ENCODE measurements around the gene PLK1. TPM values are rescaled to one million over a fixed set of nuclear protein-coding genes. Genes with fewer than 3 reads are reported as not detected.

Gene PLK1
- total RNA-seq, 2 donors from 2014 or later: 76.7 to 118 TPM

GRCh38 chr16:23701045-23701444, 22.4 kb downstream of the PLK1 start:
- TF ChIP-seq CTCF (conservative IDR thresholded peaks at IDR 0.05): no peak
- Mint-ChIP-seq H3K4me1 (peaks cover 5% of the 10 kb centered on the region), H3K4me3 (no peak overlapping the region), H3K27me3 (ENCODE audit: insufficient read depth) (peaks cover 10% of the 10 kb centered on the region), H3K9me3 (peaks cover 9% of the 10 kb centered on the region), H3K36me3 (ENCODE audit: low read depth) (no peaks in the 10 kb centered on the region), H3K27ac (no peak overlapping the region)
- 72 to 79% methylated on average over 6 to 8 of the region's 8 CpGs for WGBS, 2 experiments (ENCODE audit: insufficient coverage in 1 of 2, insufficient read length in 1 of 2)
- Histone ChIP-seq H3K4me3 (ENCODE audit: low read length) (no peak overlapping the region), H3K27me3 (ENCODE audit: control insufficient read depth, insufficient read depth, low read length, poor library complexity, severe bottlenecking) (no peaks in the 10 kb centered on the region), H3K9me3 (ENCODE audit: control insufficient read depth, low read length) (no peaks in the 10 kb centered on the region), H3K36me3 (ENCODE audit: control insufficient read depth, insufficient read depth, low read length) (no peaks in the 10 kb centered on the region), H3K27ac (ENCODE audit: low read depth, low read length) (no peak overlapping the region), H3K9ac (ENCODE audit: extremely low read depth, low read length, poor library complexity, severe bottlenecking) (no peak overlapping the region), H3K4me1 (ENCODE audit: control insufficient read depth, insufficient read depth, low read length) (no peaks in the 10 kb centered on the region)
- DNase-seq: no peak

GRCh38 chr16:23702951-23703350, 24.3 kb downstream of the PLK1 start:
- Mint-ChIP-seq H3K4me1 (peaks cover 5% of the 10 kb centered on the region), H3K9me3 (peaks cover 9% of the 10 kb centered on the region), H3K27me3 (ENCODE audit: insufficient read depth) (peaks cover 10% of the 10 kb centered on the region), H3K4me3 (no peak overlapping the region), H3K36me3 (ENCODE audit: low read depth) (no peaks in the 10 kb centered on the region), H3K27ac (no peak overlapping the region)
- no peaks in the 10 kb centered on the region for H3K27me3 ChIP-seq (ENCODE audit: control insufficient read depth, insufficient read depth, low read length, poor library complexity, severe bottlenecking)
- H3K9ac ChIP-seq (ENCODE audit: extremely low read depth, low read length, poor library complexity, severe bottlenecking): no peak overlapping the region
- no peaks in the 10 kb centered on the region for H3K36me3 ChIP-seq (ENCODE audit: control insufficient read depth, insufficient read depth, low read length)
- DNase-seq: no peak
- H3K4me3 ChIP-seq (ENCODE audit: low read length): no peak overlapping the region
- H3K27ac ChIP-seq (ENCODE audit: low read depth, low read length): no peak overlapping the region
- no peak for TF ChIP-seq CTCF (conservative IDR thresholded peaks at IDR 0.05)
- WGBS, 2 experiments (ENCODE audit: insufficient coverage in 1 of 2, insufficient read length in 1 of 2): 80 to 83% methylated on average over 2 of the region's 2 CpGs
- H3K4me1 ChIP-seq (ENCODE audit: control insufficient read depth, insufficient read depth, low read length): no peaks in the 10 kb centered on the region
- H3K9me3 ChIP-seq (ENCODE audit: control insufficient read depth, low read length): no peaks in the 10 kb centered on the region

- Histone ChIP-seq H3K9me3 (ENCODE audit: control insufficient read depth, low read length) (no peaks in the 10 kb centered on the region), H3K9ac (ENCODE audit: extremely low read depth, low read length, poor library complexity, severe bottlenecking) (no peak overlapping the region), H3K36me3 (ENCODE audit: control insufficient read depth, insufficient read depth, low read length) (no peaks in the 10 kb centered on the region), H3K27ac (ENCODE audit: low read depth, low read length) (no peak overlapping the region), H3K27me3 (ENCODE audit: control insufficient read depth, insufficient read depth, low read length, poor library complexity, severe bottlenecking) (no peaks in the 10 kb centered on the region), H3K4me3 (ENCODE audit: low read length) (no peak overlapping the region), H3K4me1 (ENCODE audit: control insufficient read depth, insufficient read depth, low read length) (no peaks in the 10 kb centered on the region)
- DNase-seq: no peak
- Mint-ChIP-seq H3K4me3 (no peak overlapping the region), H3K27me3 (ENCODE audit: insufficient read depth) (peaks cover 16% of the 10 kb centered on the region), H3K27ac (no peak overlapping the region), H3K4me1 (peaks cover 5% of the 10 kb centered on the region), H3K9me3 (peaks cover 12% of the 10 kb centered on the region), H3K36me3 (ENCODE audit: low read depth) (no peaks in the 10 kb centered on the region)
- 90 to 94% methylated on average over 6 to 22 of the region's 22 CpGs for whole genome bisulfite sequencing, 2 experiments (ENCODE audit: insufficient coverage in 1 of 2, insufficient read length in 1 of 2)
- no peak for TF ChIP-seq CTCF (conservative IDR thresholded peaks at IDR 0.05)
These were observed 26.3 kb downstream of the PLK1 start for GRCh38 chr16:23704772-23705516.
